CMK (cell line): ENCODE results near the gene CUL9.

ENCODE experiments used
- DNase-seq: peaks from one replicate; pipeline ENCODE4 v3.0.0-alpha.2; 2010; ENCODE audit warnings: low read depth

CUL9 gene

DNA sequence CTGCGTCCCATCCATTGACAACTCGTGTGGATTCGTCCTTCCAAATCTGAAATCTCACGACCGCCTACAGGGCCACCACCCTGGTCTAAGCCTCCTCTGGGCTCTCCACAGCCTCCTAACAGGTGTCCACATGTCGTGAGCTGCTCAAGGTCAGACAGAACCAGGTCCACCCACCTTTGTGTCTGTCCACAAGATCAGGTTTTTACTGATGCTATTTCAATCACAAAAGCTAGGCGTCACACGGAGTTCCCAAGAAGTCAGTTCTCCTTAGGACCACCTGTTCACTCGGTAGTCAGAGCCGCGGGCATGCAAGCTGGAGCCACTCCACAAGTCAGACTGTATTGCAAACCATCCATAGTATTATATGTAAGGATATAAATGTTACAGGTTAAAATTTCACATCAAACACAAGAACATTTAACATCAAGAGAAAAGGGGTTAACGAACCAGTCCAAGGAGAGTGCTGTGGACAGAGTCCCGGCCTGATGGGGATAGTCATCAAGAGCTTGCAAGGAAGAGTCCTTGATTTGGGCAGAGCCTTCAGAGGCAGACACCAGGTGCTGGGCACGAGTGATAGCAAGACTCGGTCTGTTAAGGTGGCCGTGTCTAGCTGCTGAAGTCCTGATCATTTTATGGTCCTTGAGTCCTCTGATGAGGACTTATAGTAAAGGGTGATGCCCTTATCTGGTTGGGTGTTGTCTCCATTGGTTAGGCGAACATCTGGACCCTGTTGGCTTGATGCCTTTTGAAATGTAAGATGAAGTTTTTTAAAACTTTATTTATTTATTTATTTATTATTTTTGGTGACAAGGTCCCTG is 48.0 kb downstream of the CUL9 start:
- DNase-seq: no peak

DNA sequence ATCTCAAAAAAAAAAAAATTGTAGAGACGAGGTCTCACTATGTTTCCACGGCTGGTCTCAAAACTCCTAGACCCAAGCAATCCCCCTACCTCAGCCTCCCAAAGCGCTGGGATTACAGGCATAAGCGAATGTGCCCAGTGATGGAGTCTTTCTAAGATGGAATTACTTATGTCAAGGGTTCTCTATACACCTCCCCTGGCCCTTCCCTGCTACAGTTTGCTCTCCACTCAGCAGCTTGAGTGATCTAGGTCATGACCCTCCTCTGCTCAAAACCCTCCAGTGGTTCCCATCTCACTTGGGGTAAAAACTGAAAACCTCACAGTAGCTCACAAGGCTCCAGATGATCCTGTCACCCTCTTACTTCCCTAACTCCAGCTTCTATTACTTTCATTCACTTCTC is 49.1 kb downstream of the CUL9 start:
- DNase-seq: no peak

- no peak for DNase-seq
Observed at GRCh38 chr6:43231735-43232450, 49.9 kb downstream of the CUL9 start.

DNA sequence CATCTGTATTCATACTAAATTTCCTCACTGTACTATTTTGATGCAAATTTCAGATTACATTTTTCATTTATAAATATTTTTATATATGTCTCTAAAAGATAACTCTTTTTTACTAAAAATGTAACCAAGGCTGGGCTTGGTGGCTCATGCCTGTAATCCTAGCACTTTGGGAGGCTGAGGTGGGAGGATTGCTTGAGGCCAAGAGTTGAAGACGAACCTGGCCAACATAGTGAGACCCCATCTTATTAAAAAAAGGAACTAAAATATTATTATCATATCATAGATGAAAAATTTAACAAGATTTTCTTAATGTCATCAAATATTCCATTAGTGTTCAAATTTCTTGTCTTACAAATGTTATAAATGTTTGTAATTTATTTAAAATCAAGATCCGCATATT is 53.8 kb downstream of the CUL9 start:
- no peak for DNase-seq

DNA sequence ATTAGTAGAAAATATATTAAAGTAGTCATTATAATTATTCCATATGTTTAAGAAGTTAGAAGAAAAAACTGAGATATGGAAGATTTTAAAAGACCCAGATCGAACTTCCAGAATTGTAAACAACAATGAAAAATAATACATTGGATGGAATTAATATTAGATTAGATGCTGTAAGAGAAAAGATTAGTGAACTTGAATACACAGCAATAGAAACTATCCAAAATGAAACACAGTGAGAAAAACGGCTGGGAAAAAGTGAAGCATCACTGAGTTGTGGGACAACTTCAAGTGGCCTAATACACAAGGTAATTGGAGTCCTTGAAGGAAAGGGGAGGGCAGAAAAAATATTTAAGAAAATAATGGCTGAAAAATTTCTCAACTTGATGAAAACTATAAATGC is 57.1 kb downstream of the CUL9 start:
- DNase-seq: no peak

DNA sequence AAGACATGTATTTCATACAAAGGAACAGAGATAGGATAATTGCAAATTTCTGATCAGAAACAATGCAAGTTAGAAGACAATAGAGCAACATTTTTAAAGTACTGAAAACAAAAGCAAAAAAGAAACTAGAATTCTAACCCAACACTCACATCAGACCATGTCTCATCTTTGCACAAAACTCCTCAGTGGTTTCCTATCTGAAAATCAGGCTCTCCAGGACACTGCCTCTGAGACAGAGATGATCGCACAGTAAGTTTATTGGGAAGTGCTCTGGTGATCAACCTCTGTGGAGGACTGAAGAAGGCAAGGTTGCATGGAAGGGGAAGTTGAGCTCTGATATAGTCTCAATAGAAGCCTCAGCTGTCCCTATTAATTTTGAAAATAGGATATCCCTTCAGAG is 59.0 kb downstream of the CUL9 start:
- DNase-seq: no peak

DNA sequence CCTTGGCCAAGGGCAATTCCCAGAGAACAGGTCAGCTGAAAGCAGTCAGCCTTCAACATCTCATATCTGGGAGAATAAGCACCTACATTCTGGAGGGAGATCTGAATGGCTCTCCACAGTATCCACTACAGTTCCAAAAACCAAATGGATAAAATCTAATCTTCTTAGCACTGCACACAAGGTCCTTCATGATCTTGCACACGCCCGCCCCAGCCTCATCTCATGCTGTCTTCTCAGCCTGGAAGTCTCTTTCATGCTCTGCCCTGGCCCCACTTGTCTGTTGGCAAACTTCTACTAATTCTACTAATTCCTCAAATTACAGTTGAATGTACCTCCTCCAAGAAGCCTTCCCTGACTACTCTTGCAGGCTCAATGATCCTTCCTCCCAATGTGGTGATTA is 59.5 kb downstream of the CUL9 start:
- DNase-seq: no peak

- DNase-seq: no peak
Observed at GRCh38 chr6:43242908-43243663, 61.1 kb downstream of the CUL9 start, which contains the start of gene TTBK1. TSS of gene TTBK1 (plus strand) at chr6:43243481. CDS start at chr6:43246661, 3,180 bp downstream.

DNA sequence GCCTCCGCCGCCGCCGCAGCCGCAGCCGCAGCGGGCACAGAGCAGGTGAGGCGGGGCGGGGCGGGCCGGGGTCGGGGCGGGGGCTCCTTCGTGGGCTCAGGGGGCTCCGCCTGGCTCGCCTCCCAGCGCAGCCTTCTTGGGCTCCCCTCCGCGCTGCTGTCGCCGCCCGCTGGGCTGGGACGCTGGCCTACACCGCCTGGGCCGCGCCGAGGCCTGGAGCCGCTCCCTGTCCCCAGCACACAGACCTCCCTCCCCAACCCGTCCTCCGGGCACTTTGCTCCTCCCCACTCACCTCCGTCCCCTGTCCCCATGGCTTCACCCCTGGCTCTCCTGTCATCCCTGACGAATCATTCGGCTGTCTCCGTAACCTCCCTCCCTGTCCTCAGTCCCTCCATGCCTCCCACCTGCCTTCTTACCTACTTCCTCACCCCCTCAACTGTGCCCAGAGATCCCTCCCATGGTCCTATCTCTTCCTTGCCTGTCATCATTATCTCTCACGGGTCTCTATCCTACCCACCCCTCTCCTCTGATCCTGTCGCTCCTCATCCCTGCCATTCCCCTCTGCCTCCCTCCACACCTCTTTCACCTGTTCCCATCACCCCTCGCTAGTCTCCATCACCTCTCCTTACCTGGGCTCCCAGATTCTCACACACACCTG is 61.8 kb downstream of the CUL9 start:
- no peak for DNase-seq

DNA sequence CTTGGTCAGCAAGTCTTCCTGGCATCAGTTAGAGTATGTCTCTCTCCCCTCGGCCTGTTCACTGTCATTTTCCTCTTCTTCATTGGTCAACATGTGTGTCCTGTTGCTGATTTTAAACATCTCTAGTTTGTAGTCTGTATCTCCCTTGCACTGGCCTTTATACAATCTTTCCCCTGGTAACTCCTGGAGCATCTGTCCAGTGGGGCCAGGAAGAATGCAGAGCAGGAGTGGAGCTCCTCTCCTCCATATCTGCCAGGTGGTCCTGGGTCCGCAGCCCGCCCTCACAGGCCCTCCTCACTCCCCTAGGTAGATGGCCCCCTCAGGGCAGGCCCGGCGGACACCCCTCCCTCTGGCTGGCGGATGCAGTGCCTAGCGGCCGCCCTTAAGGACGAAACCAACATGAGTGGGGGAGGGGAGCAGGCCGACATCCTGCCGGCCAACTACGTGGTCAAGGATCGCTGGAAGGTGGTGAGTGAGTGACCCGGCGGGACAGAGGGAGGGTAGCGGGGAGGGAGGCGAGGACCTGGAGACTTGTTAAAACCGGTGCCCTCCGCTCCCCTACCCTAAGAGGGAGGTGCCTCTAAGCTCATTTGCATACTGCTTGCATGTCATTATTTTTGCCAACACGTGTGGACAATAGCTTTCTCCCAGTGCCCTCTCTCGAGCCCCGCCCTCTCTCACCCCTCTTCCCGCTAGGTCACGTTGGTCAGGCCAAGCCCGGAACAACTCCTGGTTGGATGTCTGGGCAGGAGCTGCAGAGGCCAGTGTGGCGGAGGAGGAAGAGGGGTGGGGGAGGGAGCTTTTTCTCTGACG is 64.5 kb downstream of the CUL9 start:
- DNase-seq: peak; percentile 96

DNA sequence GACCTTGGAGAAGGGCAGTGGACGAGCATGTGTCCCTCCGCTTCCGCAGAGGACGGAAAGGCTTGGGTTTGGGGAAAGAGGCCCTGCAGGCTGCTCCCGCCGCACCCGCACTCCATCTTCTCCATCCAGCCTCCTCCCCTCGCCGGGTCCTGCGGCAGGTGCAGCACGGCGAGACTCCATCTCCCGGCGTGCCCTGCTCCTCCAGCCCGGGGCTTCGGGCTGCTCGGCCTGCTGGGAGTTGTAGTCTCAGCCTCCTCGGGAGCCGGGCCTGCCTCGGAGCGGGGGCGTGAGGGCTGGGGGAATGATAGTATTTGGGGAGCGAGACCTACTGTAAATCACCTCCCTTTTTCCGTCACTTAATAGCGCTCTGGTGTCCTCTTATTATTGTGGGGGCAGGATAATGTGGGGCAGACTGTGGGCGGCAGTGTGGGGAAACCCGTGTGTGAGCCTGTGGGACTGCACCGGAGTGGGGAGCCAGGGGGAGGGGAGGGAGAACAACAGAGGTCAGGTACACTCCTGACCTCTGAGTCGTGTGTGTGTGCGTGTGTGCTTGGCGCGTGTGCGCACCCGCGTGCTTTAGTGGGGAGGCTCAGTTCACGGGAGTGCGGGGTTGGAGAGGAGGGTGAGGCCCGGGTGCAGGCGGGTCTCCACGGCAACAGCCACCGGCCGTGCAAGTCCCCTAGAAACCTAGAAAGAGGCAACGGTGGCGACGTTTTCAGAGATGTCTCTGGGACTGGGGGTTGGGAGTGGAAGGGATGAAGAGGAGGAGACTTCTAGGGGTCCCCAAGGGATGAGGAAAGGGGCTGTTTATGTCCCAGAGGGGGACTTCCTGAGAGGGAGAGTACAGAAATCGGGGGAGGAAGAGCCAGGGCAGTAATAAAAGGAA is 65.4 kb downstream of the CUL9 start:
- DNase-seq: no peak

DNA sequence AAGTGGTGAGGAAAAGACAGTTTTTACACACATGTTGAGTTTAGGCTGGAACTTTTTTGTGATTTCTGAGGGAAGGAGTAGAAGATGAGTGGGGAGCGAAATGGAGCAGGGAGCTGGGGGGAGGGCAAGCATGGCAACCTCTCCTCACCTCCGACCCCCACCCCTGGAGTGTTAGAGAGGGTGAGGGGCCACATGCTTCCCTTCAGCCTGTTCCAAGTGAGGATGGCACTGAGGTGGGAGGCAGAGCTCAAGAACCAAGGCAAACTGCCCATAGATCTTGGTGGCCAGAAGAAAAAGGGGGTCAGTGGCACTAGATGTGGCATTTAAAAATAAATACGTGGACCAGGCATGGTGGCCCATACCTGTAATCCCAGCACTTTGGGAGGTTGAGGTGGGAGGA is 66.1 kb downstream of the CUL9 start:
- DNase-seq: no peak

DNA sequence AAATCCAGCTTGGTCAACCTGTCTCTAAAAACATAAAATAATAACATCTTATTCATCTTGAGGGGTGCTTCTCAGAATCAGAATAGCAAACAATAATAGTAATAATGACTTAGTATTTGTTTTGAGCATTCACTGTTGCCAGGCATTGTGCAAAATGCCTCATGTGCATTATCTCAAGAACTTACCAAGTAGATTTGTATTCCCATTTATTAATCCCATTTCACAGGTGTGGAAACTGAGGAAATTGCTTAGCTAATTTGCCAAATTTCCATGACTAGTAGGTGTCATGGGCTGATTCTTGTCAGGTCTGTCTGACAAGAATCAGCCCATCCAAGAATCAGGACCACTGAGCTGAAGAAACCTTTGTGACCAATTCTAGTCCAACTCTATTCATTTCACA is 66.8 kb downstream of the CUL9 start:
- no peak for DNase-seq

- no peak for DNase-seq
Observed at GRCh38 chr6:43250992-43251373, 69.0 kb downstream of the CUL9 start.

GRCh38 chr6:43253401-43253800 is 71.4 kb downstream of the CUL9 start:
- DNase-seq: no peak

- DNase-seq: no peak
Observed at GRCh38 chr6:43254138-43254817, 72.3 kb downstream of the CUL9 start.

DNA sequence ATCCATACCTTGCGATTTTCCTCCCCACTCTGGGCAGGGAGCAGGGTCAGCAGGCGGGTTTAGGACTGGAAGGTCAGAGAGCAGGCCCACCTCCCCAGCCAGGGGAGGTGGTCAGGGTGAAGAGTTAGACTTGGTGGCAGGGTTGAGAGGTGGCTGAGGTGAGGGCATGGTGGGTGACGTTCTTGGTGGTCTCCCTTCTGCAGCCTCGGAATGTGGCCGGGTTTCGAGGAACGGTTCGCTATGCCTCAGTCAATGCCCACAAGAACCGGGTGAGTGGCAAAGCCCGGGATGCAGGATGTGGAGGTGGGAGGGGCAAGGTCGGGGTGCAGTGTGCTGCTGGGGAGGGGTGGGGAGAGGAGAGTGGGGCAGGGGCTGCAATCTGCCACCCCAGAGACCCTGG is 72.8 kb downstream of the CUL9 start:
- no peak for DNase-seq

- no peak for DNase-seq
Observed at GRCh38 chr6:43255408-43256054, 73.5 kb downstream of the CUL9 start.

DNA sequence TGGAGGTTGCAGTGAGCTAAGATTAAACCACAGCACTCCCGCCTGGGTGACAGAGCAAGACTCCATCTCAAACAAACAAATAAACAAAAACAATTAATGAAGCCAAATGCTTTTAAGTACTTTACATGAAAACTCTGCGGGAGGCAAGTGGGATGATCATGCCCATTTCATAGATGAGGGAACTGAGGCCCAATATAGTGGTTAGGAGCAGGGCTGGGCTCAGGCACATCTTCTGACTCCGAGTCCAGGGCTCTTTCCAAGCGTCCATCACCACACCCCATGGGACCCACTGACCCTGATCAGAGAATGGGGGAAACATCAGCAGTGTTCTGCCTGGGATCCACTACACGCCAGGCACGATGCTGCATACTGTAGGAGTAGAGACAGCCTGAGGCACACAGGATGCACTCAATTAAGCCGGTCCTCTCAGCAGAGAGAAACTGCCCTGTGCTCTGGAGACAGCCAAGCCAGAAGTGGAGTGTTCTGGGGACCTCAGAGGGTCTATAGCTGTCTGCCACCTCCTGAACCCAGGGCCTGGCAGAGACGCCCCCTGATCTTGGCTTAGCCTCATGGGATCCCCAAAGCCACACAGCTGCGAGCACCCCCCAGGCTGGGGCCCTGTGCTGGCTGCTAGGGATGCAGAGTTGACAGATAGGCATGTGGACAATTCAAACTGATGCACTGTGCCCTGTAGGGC is 74.8 kb downstream of the CUL9 start:
- no peak for DNase-seq
